Stimulated activated CD4-positive, alpha-beta T cell treated with anti-CD3 and anti-CD28 coated beads, Interleukin-1b, Interleukin-23, amount 100 ng/mL, for 24 hours (primary cell): ENCODE data around the gene TENM3.
"Not testable (repeated sequence)": the region's sequence is repeated elsewhere in the genome, so short reads cannot be mapped to it uniquely, and the experiment has no call there.

Source experiments
- DNase-seq, 4 experiments: peaks; one replicate each; pipeline ENCODE4 v3.0.0-alpha.2; 2020; ENCODE audit warnings: low read depth in 4 of 4, low spot score in 1 of 4

The TENM3 gene

GRCh38 chr4:182243204-182243603 is at the start of gene TENM3:
Gene TENM3, plus strand, starts transcription at chr4:182243402. Its CDS starts 80,619 bp downstream, at chr4:182324021.
- DNase-seq = not testable (repeated sequence)

DNA sequence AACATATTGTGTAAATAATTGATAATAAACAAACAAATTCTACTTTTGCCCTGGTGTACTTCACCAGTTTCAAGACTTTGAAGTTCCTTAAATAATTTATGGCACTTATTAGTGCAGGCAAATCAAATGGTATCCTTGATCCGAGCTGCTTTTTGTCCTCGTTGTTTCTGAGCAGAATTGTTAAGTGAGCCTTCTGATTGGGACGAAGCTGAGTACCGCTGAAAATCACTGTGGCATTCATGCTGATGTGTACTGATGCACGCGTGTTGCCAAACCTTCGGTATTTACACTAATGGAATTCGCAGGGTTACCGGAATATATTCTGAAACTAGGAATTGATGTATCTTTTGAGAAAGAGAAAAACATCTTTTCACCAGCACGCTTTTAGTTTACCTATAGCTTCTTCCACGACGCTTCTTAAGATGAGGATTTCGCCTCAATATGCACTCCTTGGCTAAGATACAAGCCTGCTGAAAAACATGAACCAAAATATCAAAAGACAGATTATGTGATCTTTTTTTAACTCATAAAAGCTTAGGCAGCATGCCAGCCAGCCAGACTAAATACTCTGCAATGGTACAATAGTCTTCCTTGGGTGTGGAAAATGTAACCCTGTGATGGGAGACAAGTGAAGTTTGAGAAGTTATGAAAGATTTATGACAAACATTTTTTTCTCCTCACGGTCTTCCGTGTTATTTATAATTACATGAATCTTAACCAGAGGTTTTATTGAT is 48.9 kb upstream of the TENM3 start:
- no peak for DNase-seq

DNA sequence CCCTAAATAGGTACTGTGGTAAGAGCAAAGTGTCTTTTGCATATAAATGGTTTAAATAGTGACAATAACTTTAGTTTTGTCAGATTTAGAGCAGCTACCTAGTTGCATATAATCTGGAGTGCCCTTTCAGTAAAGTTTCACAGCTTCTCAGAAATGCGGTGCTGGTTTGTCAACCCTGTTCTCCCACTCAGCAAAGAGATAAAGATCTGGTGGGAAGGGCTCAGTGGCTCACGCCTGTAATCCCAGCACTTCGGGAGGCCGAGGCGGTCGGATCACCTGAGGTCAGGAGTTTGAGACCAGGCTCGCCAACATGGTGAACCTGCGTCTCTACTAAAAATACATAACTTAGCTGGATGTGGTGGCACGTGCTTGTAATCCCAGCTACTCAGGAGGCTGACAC is 45.6 kb upstream of the TENM3 start:
- DNase-seq = no peak

DNA sequence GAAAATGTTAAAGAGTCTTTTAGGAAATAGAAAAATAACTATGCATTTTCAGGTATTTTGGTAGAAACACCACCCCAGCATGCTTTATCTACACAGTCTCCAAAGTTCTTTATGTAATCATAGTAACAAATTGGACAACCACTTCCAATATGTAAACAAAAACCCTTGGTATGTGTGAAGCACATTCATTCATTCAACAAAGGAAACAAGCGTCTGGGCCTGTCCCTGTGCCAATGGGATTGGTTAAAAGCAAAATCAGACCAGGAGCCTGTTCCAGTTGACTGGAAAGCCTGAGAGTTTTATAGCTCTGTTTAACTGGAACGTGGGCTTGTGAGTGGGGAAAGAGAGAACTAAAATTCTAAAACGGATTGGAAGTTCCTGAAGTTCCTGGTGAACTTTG is 41.3 kb upstream of the TENM3 start:
- no peak for DNase-seq

DNA sequence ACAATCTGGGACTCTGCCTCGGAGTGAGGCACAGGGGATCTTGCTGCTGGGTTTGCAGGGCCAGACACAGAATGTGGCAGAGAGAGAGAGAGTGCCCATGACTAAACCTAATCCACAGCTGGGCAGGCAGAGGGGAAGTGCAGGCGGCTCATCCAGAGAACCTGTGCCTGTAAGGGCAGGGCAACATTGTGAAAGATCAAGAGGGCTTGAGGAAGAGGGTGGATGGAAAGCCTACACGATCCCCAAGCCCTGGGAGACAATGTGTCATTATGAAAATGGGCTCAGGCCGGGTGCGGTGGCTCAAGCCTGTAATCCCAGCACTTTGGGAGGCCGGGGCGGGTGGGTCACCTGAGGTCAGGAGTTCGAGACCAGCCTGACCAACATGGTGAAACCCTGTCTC is 40.6 kb upstream of the TENM3 start:
- no peak for DNase-seq

DNA sequence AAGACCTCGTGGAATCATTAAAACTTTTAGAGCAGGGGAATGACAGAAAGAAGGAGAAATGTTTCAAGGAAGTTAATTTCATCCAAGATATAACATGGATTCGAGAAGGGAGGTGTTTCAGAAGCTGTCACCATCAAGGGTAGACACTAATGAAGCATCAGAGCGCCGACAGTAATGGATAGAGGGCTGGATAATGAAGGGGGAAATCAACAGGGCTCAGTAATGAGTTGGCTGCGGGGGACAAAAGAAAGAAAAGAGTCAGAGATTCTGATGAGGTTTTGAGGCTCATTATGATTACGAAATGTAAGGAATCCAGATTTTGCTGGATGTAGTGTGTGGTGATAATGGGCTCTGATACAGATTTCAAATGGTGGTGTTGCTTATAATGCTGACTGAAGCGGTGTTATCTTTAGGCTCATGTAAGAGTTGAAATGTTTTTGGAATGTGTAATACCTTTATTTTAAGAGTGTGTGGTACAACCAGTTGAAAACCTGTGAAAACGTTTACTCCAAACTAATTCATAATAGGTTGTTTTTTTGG is 39.3 kb upstream of the TENM3 start:
- no peak for DNase-seq

GRCh38 chr4:182205306-182205705 is 37.9 kb upstream of the TENM3 start:
- no peak for DNase-seq

- no peak for DNase-seq
These were observed 36.9 kb upstream of the TENM3 start for GRCh38 chr4:182206266-182206665.

- DNase-seq = no peak
These were observed 36.3 kb upstream of the TENM3 start for GRCh38 chr4:182206916-182207315.

- DNase-seq = no peak
These were observed 35.3 kb upstream of the TENM3 start for GRCh38 chr4:182207830-182208396.

DNA sequence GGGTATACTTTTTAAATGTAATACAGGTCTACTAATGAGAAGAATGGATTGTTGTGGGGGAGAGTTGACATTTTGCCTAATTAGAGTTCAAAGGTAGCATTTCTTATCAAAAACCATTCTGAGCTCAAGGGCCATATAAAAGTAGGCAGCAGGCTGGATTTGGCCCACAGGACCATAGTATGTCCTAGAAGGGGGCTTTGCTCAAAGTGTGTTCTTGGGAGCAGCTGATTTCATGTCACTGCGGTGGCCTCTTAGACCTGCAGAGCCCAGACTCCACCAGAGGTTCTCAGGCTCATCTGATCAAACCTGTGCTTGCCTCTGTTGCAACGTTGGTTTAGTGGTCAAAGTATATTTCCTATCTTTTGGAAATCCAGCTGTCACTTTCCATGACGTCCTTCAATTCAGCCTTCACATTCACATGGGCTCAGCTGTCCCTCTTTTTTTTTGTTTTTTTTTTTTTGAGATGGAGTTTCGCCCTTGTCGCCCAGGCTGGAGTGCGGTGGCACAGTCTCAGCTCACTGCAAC is 34.6 kb upstream of the TENM3 start:
- no peak for DNase-seq

DNA sequence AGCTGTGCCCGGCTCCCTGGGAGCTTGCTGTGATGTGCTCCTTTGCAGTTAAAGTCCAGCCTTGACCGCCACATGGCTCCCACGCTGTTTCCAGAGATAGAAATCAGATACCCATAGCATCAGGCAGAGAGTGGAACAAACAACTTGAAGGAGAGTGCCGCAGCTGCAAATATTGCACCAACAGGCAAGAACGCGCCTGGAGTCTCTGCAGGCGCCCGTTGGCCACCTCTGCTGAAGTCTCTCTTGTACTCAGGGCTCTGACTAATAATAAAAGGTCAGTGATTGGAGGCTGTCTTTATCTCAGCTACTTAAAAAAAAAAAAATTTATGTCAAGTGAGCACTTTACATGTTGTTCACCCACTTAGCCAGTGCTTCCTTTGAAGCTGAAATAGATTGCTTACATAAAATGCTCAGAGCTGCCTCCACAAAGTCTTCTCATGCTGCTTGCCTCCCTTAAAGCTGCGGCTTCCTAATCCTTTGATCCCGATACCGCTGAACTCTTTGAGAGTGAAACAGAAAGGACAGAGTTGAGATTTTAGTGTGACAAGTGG is 30.9 kb upstream of the TENM3 start:
- DNase-seq = no peak

- no peak for DNase-seq
These were observed 30.2 kb upstream of the TENM3 start for GRCh38 chr4:182213004-182213403.

DNA sequence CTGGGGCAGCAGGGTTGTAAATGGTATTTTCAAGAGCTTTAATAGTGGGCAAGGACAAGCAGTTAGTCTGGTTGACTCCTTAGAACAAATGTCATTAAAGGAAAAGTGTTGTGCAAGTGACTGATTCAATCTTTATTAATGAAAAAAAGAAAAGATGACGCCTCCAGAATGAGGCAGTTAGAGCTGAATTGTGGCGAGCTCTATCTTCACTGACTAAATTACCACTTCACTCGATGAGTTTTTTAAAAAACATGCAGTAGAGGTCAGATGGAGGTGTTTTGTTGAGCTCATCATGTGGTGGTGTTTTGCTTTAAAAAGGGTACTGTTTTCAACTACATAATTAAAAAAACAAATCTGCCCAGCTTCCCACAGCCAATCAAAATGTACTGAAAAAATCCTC is 28.1 kb upstream of the TENM3 start:
- no peak for DNase-seq

GRCh38 chr4:182216005-182216404 is 27.2 kb upstream of the TENM3 start:
- no peak for DNase-seq

- DNase-seq = no peak
These were observed 23.7 kb upstream of the TENM3 start for GRCh38 chr4:182219411-182220056.

DNA sequence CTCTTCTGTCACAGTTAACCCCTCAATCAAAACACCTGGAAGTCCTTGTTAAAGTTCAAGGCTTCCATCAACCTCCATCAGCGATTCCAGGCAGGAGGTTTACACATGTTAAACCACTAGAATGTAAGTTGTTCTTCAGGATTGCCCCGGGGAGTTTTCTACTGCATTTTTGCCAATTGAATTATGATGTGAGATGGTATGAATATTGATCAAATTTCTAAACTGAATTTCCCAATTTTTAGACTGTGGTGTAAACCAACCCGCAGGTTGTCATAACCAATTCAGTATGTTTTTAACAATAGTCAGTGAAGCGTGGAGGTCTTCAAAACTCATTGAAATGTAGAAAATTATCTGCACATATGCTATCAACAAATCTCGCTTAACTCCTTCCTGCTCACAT is 21.2 kb upstream of the TENM3 start:
- DNase-seq = no peak

- no peak for DNase-seq
These were observed 20.4 kb upstream of the TENM3 start for GRCh38 chr4:182222766-182223165.

GRCh38 chr4:182223708-182224107 is 19.5 kb upstream of the TENM3 start:
- no peak for DNase-seq

GRCh38 chr4:182224192-182224850 is 18.9 kb upstream of the TENM3 start:
- no peak for DNase-seq

DNA sequence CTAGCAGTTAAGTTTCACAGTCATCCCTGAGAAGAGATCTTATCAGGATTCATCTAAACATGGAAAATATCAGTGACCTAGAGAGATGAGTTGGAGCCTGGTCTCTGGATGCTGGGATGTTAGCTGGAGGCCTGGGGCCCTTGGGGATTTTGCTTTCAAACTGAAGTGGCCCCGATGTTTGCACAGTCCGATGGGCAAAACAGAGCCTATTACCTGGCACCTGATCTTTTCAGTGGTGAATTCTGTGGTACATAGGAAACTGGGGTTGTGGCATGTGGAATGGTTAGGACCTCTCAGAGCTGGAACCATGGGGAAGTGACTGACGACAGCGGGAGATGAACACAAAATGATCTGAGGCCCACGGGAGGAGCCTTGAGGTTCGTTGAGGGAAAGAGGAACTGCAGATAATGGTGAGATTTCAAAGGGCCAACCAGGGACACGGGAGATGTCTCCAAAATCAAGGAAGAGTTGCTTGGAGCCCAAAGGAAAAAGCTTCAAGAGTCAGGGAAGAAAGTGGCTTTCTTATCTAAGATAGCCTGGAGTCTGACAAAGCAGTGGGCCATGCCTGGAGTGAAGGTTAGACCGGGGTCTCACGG is 17.8 kb upstream of the TENM3 start:
- no peak for DNase-seq
